ENCODE results near the gene AMOT. TPM values are rescaled to one million over a fixed set of nuclear protein-coding genes. Genes with fewer than 3 reads are reported as not detected.

The AMOT gene
- total RNA-seq, 1 experiment from 2014 or later: 66.3 TPM

DNA sequence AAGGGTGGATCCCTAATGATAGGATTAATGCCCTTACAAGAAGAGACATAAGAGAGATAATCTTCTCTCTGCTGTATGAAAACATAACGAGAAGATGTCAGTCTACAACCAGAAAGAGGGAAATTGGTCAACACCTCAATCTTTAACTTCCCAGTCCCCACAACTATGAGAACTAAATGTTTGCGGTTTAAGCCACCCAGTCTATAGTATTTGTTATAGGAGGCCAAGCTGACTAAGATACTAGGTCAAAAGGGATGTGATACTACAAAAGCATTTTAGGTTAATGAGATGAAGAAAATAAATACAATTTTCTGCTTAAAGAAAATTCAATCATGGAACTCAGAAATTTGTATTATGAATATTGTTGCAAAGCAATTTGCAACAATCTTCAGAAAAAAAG is 105.5 kb downstream of the AMOT start:
- DNase-seq: no peak
- no peaks in the 10 kb centered on the region for H3K36me3 Mint-ChIP-seq (ENCODE audit: insufficient read depth, unreplicated experiment)
- no peak overlapping the region for H3K4me3 Mint-ChIP-seq (ENCODE audit: unreplicated experiment)
- ChIA-PET POLR2A (no interaction called here), CTCF (no interaction called here)
- TF ChIP-seq, protein P1, sequence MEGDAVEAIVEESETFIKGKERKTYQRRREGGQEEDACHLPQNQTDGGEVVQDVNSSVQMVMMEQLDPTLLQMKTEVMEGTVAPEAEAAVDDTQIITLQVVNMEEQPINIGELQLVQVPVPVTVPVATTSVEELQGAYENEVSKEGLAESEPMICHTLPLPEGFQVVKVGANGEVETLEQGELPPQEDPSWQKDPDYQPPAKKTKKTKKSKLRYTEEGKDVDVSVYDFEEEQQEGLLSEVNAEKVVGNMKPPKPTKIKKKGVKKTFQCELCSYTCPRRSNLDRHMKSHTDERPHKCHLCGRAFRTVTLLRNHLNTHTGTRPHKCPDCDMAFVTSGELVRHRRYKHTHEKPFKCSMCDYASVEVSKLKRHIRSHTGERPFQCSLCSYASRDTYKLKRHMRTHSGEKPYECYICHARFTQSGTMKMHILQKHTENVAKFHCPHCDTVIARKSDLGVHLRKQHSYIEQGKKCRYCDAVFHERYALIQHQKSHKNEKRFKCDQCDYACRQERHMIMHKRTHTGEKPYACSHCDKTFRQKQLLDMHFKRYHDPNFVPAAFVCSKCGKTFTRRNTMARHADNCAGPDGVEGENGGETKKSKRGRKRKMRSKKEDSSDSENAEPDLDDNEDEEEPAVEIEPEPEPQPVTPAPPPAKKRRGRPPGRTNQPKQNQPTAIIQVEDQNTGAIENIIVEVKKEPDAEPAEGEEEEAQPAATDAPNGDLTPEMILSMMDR (IDR thresholded peaks at IDR 0.05; ENCODE audit: insufficient read depth in 1 of 2, low read depth in 1 of 2, low read length in 1 of 2, severe bottlenecking in 1 of 2, unreplicated experiment in 1 of 2): no peak
- intact Hi-C loops (cut with micrococcal nuclease; ENCODE audit: unreplicated experiment): no loop called here
- H3K36me3 ChIP-seq (ENCODE audit: control insufficient read depth, insufficient read depth, low read length): no peaks in the 10 kb centered on the region
- H3K9me3 ChIP-seq: no peaks in the 10 kb centered on the region
- H3K4me1 Mint-ChIP-seq (ENCODE audit: low read depth, unreplicated experiment): peaks cover 7% of the 10 kb centered on the region
- no peak overlapping the region for H3K4me3 ChIP-seq (ENCODE audit: low read depth, low read length)
- H3K27ac Mint-ChIP-seq (ENCODE audit: unreplicated experiment): no peak overlapping the region
- H3K27me3 Mint-ChIP-seq (ENCODE audit: insufficient read depth, unreplicated experiment): peaks cover 3% of the 10 kb centered on the region
- H3K9me3 Mint-ChIP-seq (ENCODE audit: unreplicated experiment): peaks cover 16% of the 10 kb centered on the region
- no TSS peak for BruUV-seq (replicated peaks)
- H3K27me3 ChIP-seq (replicated peaks; ENCODE audit: control insufficient read depth, insufficient read depth, low read length): no peaks in the 10 kb centered on the region
- H3K4me1 ChIP-seq: no peaks in the 10 kb centered on the region

DNA sequence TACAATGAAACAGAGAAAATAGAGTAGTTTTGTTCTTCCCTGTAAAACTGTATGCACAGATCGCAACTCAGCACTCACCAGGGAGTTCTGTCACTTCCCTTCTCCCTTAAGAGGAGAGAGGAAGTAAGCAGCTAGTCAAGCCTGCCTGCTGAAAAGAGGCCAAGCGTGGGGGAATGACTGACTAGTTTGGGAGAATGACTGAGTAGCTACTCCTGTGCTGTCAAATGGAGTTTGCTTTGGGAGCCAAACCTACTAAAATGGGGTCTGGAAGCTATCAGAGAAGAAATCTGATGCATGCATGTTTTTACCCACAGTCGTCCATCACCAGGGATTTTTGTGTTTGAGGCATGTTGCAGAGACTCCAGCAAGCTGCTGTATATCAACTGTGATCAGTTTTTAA is 106.3 kb downstream of the AMOT start:
- Histone ChIP-seq H3K4me3 (ENCODE audit: low read depth, low read length) (no peak overlapping the region), H3K9me3 (no peaks in the 10 kb centered on the region), H3K36me3 (ENCODE audit: control insufficient read depth, insufficient read depth, low read length) (no peaks in the 10 kb centered on the region), H3K27me3 (replicated peaks; ENCODE audit: control insufficient read depth, insufficient read depth, low read length) (no peaks in the 10 kb centered on the region), H3K4me1 (no peaks in the 10 kb centered on the region)
- TF ChIP-seq, protein P1 (IDR thresholded peaks at IDR 0.05; ENCODE audit: insufficient read depth in 1 of 2, low read depth in 1 of 2, low read length in 1 of 2, severe bottlenecking in 1 of 2, unreplicated experiment in 1 of 2): no peak
- ChIA-PET CTCF (no interaction called here), POLR2A (no interaction called here)
- Mint-ChIP-seq H3K27me3 (ENCODE audit: insufficient read depth, unreplicated experiment) (peaks cover 3% of the 10 kb centered on the region), H3K9me3 (ENCODE audit: unreplicated experiment) (peaks cover 16% of the 10 kb centered on the region), H3K4me3 (ENCODE audit: unreplicated experiment) (no peak overlapping the region), H3K36me3 (ENCODE audit: insufficient read depth, unreplicated experiment) (no peaks in the 10 kb centered on the region), H3K27ac (ENCODE audit: unreplicated experiment) (no peak overlapping the region), H3K4me1 (ENCODE audit: low read depth, unreplicated experiment) (peaks cover 7% of the 10 kb centered on the region)
- no peak for DNase-seq
- intact Hi-C loops (cut with micrococcal nuclease; ENCODE audit: unreplicated experiment): no loop called here
- no TSS peak for BruUV-seq (replicated peaks)

DNA sequence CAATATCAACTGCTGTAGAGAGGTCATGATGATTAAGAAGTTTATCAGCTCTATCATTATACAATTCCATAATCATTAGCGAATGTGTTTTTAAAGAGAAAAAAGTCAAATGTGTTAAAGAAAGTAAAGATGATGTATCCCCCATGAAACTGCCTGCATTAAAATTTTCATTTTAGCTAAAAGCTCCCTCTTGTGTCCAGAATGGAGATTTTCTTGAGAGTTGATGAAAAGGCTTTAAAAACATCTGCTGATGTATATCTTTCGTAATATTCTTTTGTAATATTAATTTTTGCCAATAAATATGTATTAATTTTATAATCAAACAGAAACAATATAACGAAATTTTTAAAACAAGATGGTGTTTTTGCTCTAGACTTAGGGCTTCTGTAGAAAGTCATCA is 108.8 kb downstream of the AMOT start:
- no peak overlapping the region for H3K27ac Mint-ChIP-seq (ENCODE audit: unreplicated experiment)
- ChIA-PET POLR2A (no interaction called here), CTCF (no interaction called here)
- TF ChIP-seq, protein P1 (IDR thresholded peaks at IDR 0.05; ENCODE audit: insufficient read depth in 1 of 2, low read depth in 1 of 2, low read length in 1 of 2, severe bottlenecking in 1 of 2, unreplicated experiment in 1 of 2): no peak
- Histone ChIP-seq H3K4me3 (ENCODE audit: low read depth, low read length) (no peak overlapping the region), H3K9me3 (no peaks in the 10 kb centered on the region), H3K4me1 (no peaks in the 10 kb centered on the region), H3K27me3 (replicated peaks; ENCODE audit: control insufficient read depth, insufficient read depth, low read length) (no peaks in the 10 kb centered on the region), H3K36me3 (ENCODE audit: control insufficient read depth, insufficient read depth, low read length) (no peaks in the 10 kb centered on the region)
- H3K36me3 Mint-ChIP-seq (ENCODE audit: insufficient read depth, unreplicated experiment): no peaks in the 10 kb centered on the region
- intact Hi-C loops (cut with micrococcal nuclease; ENCODE audit: unreplicated experiment): no loop called here
- no peak for DNase-seq
- peaks cover 7% of the 10 kb centered on the region for H3K4me1 Mint-ChIP-seq (ENCODE audit: low read depth, unreplicated experiment)
- peaks cover 5% of the 10 kb centered on the region for H3K27me3 Mint-ChIP-seq (ENCODE audit: insufficient read depth, unreplicated experiment)
- BruUV-seq (replicated peaks): no TSS peak
- peaks cover 16% of the 10 kb centered on the region for H3K9me3 Mint-ChIP-seq (ENCODE audit: unreplicated experiment)
- H3K4me3 Mint-ChIP-seq (ENCODE audit: unreplicated experiment): no peak overlapping the region

Other genes with a start within 250 kb of the AMOT start
- gene LHFPL1, start 160.9 kb downstream of the AMOT start, total RNA-seq (2022): not detected in 2 replicates